Measurements from ENCODE around the gene NOTCH1.
"Not testable (repeated sequence)": the region's sequence is repeated elsewhere in the genome, so short reads cannot be mapped to it uniquely, and the experiment has no call there.

The NOTCH1 gene

GRCh38 chr9:136545965-136546696, at the start of gene NOTCH1:
TSS of gene NOTCH1 (minus strand) at chr9:136546048. CDS start at chr9:136545786, 262 bp downstream.
- peak; percentile 67 to 79 for DNase-seq (ENCODE audit: low read depth in 1 of 2, low spot score in 1 of 2)

DNA sequence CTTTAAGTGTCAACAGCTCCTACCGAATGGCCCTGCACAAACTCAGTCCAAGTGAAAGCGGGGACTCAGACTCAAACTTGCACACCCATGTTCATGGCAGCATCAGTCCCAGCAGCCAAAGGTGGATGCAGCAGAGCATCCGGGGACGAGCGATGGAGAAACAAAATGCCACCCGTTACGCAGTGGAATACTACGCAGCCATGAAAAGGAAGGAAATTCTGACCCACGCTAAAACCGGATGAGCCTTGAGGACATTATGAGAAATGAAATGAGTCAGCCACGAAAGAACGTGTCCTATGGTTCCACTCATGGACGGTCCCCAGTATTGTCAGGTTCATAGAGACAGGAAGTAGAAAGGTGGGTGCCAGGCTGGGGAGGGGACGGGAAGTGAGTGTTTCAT, 48.6 kb upstream of the NOTCH1 start:
- no peak for DNase-seq (ENCODE audit: low read depth in 1 of 2, low spot score in 1 of 2)

DNA sequence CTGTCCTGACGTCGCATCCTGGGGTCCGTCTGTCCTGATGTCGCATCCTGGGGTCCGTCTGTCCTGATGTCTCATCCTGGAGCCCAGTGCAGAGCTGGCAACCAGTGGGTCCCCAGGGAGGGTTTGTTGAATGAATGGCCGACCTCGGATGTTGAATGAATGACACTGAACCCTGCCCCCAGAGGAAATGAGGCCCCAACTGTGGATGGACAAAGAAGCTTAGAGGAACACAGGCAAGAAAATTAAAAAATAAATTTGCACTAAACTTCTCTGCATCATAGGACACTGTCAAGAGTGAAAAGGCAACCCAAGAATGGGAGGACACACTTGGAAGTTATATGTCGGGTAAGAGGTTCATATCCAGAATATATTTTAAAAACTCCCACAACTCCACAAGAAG, 47.7 kb upstream of the NOTCH1 start:
- no peak for DNase-seq (ENCODE audit: low read depth in 1 of 2, low spot score in 1 of 2)

DNA sequence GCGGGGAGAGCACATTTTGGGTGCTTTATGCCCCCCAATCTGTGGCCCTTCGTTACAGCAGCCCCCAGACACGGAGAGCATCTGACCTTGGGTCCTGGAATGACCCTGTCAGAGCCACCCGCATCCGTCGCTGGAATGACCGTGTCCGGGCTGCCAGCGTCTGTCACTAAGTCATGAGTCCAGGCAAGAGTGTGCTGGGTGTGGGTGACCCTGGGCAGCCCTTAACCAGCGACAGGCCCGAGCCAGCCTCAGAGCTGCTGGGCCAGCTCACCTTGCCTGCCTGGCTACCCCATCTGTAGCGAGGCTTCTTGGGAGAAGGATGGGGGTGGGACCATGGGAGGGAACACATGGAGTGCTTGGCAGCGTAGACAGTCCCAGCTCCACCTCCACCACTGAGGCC, 46.8 kb upstream of the NOTCH1 start:
- no peak for DNase-seq (ENCODE audit: low read depth in 1 of 2, low spot score in 1 of 2)

DNA sequence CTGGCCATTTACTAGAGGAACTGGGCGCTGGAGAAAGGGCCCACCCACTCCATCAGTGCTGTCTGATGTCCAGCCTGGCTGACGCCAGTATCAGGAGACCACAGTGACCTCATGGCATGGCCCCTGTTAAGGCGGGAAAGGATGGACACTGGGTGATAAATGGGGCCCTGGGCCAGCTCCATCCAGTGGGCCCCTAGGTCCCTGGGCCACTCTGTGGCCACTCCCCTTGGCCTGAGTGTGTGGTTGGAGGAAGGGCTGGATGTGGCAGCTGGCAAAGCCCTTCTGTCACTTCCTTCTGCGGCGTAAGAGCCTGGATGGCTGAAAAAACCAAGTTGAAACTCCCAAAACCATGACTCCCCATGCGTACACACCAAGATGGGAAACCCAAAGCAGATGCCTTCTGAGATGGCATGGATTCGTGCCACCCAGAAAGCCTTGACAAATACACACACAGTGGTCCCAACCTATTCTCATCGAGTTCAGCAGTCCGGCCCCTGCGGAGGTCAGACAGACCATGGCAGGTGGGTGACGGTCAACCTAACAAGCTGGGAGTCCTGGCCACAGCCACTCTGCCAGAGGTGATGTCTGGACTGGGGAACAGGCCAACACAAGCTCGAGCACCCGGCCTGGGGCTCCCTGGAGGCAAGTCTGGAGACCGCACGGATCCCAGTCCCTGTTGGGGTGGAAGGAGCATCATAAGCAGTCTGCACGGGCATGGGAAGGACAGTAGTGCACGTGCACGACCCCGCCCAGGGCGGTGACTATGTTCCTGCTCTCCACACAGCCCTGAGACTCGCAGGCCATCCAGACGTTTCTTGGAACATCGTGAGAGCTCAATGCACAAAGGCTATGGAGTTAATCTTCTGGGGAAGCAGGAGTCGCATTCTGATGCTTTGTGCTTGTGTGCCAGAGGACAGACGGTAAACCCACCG, 45.2 kb upstream of the NOTCH1 start:
- DNase-seq (ENCODE audit: low read depth in 1 of 2, low spot score in 1 of 2): no peak

DNA sequence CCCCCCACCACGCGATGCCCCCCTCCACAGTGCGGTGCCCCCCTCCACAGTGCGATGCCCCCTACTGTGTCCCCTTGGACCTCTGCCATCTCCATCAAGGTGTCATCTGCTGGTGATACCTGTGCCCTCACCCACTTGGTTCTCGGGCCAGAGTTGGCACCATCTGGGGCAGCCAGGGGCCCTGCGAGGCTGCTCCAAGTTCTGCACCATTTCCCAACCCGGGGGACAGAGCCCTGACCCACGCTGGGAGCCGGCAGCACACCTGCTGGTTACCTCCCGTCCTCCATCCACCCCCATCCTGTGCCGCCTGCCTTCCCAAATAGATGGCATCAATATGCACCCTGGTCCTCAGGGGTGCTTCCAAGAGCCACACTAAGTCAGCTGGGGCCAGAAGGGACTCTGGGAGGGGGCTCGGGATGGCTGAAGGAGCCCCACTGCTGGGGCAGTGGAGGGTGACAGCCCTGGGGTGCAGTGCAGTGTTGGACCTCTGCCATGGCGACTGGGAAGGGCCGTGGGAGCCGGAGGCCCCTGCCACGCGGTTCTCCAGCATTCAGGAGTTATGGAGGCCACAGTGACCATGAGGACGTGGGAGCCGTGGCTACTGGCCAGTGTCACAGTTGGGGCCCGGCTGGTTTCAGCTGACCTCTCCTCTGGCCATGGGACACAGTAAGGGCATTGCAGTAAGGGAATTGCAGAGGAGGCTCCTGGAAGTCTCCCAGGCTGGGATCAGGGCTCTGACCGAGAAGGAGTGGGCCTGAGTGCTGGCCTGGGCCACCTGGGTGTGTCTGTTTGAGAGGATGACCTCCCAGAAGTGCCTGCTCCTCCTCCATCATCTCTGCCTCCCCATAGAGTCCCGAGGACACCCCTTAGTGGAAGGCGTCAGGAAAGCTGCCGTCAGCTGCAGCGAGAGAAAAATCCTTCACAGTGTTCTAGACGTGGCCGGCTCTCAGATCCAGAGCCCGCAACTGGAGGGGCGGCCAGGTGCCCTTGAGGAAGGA, 44.2 kb upstream of the NOTCH1 start:
- DNase-seq (ENCODE audit: low read depth in 1 of 2, low spot score in 1 of 2): no peak

GRCh38 chr9:136588663-136589464, 43.0 kb upstream of the NOTCH1 start:
- no peak for DNase-seq (ENCODE audit: low read depth in 1 of 2, low spot score in 1 of 2)

DNA sequence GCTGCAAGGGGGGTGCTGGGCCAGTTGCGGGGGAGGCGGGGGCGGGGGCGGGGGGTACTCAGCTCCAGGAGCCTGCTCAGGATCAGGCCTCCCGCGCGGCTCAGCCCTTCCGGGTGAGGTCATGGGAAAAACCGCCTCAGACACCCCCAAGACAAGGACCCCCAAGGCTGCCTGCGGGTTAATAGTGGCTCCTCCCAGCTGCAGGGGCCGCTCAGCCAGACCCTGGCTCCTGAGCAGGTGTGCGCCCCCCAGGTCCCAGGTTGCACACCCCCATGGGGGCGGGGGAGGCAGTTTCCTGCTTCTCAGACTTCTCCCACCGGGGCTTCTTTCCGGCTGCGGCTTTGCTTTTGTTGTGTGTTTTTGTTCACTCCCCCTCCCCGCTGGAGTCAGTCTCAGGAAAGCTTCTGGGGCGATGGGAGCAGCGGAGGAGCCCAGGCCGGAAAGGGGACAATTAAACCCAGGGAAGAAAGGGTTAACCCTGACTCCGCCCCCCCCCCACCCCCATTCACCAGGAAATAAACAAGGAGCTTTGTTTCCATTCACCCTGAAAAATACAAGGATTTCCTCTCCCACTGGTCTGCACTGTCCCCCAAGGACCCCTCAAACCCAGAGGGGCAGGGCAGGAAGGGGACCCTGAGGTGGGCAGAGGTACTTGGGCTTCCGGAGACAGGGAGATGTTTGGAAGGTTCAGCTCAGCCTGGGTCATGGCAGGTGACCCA, 42.3 kb upstream of the NOTCH1 start:
- DNase-seq (ENCODE audit: low read depth in 1 of 2, low spot score in 1 of 2): no peak

- no peak for DNase-seq (ENCODE audit: low read depth in 1 of 2, low spot score in 1 of 2)
Measured at GRCh38 chr9:136587145-136587943, 41.5 kb upstream of the NOTCH1 start.

GRCh38 chr9:136586391-136586953, 40.6 kb upstream of the NOTCH1 start:
- DNase-seq (ENCODE audit: low read depth in 1 of 2, low spot score in 1 of 2): no peak

DNA sequence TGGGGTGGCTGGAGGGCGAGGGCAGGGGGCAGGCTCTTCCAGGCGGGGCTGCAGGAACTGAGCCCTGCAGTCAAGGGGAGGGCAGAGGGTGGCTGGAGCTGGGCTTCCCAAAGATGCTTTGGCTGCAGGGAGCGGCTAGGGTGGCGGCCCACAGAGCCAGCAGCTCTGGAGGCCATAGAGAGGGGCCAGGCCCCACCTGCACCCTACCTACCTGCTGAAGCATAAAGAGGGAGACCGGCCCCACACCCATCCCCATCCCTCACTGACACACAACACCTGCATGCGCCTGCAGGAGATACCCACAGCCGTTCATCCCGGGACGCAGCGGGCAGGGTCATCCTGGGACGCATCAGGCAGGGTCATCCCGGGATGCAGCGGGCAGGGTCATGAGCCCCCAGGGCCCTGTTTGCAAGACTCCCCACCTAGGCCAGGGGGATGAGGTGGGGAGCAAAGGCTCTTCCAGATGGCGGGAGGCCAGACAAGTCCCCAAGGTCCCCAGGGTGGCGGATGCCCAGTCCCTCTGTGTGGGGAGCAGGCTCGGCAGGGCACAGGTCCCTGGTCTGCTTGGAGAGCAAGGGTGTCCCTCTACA, 39.8 kb upstream of the NOTCH1 start:
- no peak for DNase-seq (ENCODE audit: low read depth in 1 of 2, low spot score in 1 of 2)

DNA sequence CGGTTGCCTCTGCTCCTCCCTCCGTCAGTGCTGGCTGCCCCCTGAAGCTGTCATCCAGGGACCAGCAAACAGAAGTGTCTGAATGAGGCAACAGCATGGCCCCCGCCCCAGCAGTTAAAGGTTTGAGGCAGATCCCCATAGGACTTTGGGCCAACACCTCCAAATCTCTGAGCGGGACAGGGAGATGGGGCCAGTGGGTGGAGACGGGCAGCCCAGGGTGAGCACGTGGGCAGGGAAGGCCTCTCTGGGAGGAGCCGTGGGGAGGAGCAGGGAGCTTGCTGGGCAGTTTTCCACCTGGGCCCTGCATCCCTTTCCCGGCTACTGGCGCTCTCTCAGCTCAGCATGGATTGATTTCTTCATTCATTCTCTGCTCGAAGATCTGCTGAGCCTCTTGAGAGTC, 39.1 kb upstream of the NOTCH1 start:
- no peak for DNase-seq (ENCODE audit: low read depth in 1 of 2, low spot score in 1 of 2)

DNA sequence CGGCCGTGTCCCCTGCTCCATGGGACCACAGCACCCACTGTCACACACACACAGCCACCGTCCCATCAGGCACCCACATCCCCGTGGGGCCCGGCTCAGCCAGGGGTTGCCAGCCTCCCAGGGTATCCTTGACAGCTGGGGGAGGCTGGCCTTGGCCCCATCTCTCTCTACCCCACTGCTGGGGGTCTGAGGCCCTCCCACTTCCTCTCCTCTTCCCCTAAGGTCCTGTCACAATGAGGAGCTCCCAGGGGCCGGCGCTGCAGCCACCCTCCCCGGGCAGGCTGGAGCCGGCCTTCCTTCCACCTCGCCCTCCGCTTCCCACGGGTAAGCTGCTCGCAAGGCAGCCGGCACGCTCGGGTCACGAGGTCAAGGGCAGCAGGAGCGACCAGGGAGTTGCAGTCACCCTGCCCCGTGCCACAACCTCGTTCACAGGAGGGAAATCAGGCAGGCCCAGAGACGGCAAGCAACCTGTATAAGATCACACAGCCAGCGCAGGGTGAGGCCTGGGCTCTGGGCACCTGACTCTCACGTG, 38.6 kb upstream of the NOTCH1 start:
- no peak for DNase-seq (ENCODE audit: low read depth in 1 of 2, low spot score in 1 of 2)

DNA sequence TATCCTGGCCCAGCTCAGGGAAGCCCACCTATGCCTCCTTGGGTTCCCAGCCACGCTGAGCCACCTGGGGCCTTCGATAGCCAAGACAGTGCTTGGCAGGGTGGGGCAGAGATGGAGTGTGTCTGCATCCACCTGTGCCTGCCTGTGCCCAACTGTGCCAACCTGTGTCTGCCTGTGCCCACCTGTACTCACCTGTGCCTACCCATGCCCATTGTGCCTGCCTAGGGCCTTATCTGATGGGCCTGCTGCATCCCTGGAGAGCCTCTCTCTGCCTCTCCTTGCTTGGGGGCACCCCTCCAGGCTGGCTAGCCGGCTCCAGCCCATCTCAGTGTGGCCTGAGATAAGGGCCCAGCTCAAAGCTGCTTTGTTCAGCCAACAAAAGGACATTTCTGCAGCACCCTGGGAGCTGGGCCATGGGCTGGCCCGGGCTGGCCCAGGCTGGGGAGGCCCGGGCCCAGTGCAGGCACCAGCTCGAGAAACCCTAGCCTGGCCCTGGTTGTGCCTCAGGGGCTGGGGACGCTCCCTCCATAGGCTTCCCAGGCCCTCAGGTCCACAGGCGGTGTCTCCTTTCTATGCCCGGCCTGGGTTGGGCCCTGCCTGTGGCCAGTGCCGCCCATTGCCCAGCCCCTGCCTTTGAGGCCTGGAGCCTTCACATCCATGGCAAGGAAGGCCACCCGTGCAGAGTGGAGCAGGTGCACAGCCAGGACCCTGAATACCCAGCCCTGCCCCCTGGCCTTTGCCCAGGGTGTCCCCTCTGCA, 37.3 kb upstream of the NOTCH1 start:
- no peak for DNase-seq (ENCODE audit: low read depth in 1 of 2, low spot score in 1 of 2)

DNA sequence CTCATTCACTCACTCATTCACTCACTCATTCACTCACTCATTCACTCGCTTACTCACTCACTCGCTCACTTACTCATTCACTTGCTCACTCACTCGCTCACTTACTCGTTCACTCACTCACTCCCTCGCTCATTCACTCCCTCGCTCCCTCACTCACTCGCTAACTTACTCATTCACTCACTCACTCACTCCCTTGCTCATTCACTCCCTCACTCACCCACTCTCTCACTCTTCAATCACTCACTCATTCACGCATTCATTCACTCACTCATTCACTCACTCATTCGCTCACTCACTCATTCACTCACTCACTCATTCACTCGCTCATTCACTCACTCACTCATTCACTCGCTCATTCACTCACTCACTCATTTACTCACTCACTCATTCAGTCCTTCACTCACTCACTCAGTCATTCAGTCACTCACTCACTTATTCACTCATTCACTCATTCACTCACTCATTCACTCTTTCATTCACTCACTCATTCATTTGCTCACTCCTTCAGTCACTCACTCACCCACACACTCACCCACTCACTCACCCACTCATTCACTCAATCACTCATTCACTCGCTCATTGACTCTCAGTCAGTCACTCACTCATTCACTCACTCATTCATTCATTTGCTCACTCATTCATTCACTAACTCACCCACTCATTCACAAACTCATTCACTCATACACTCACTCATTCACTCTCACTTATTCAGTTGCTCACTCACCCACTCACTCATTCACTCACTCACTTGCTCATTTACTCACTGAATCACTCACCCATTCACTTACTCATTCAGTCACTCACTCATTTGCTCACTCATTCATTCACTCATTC, 36.0 kb upstream of the NOTCH1 start:
- no peak for DNase-seq (ENCODE audit: low read depth in 1 of 2, low spot score in 1 of 2)

- not testable (repeated sequence) for DNase-seq (ENCODE audit: low read depth in 1 of 2, low spot score in 1 of 2)
Measured at GRCh38 chr9:136579650-136580219, 33.9 kb upstream of the NOTCH1 start.
